Measurements from ENCODE around the gene CACNA1B.

Gene CACNA1B

DNA sequence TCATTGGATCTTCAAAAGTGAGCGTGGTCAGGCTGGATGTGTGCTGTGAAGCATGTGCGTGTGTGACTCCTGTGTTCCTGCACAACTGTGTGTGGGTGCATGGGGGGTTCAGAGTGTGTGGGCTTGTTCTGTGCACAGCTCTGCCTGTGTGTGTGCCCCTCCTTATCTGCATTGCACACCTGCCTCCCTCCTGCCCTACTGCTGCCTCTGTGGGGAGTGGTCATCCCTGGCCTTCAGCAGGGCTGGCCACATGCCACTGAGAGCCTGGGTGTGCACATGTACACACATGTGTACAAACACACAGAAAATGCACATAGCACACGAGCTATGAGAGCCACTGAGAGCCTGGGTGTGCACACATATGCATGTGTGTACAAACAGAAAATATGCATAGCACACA is 92.1 kb downstream of the CACNA1B start:
- no peak for DNase-seq

GRCh38 chr9:137970098-137970497 is 92.5 kb downstream of the CACNA1B start:
- no peak for DNase-seq

GRCh38 chr9:137970686-137971476 is 93.3 kb downstream of the CACNA1B start:
- DNase-seq = peak in 1 of 3 experiments; percentile 31

GRCh38 chr9:137971477-137972138 is 94.0 kb downstream of the CACNA1B start:
- no peak for DNase-seq

DNA sequence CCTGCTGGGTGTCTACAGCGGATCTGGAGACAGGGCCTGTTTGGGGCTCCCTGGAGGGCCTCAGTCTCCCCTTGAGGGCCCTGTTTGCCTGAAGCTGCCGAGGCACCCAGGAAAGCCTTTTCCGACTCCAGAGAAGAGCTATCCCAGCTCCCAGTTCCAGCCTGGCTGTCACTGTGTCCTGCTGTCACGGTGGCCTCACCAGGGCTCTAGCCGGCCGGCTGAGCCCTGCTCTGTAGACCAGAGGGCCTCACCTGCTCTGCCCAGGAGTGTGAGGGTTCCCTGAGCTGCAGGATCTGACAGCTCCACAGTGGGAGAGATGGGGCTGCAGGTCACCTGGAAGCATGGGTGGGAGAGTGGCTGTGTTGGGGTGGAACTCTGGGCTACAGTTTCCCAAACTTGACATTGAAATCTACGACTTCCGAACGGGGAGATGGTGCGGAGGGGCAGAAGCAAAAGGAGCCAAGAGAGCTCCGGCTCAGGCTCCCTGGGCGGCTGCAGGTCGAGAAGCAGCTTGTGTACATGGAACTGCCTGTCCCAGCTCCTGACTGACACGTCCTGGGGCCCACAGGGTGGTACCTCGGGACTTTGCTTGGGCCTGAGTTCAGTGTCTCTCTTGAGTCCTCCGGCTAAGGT is 94.9 kb downstream of the CACNA1B start:
- no peak for DNase-seq

DNA sequence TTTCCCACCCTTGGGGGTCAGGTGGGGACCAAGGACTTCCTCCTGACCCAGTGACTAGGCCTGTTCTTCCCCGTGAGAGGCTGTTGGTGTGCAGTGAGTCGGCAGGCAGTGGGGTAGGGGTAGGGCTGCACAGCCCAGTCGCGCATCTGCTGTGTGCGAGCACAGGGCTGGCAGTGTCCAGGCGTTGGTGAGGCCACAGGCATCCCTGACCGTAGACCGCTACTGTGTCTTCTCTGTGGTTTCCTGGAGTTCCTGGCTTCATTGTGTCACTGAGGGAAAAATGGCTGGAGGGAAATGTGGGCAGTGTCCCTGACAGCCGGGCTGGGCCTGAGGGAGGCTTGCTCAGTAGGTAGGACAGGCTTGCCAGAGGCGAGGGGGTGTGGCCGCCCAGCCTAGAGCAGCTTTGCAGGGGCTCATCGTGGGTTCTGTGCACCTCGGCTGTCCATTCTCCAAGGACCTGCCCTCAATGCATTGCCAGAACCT is 95.4 kb downstream of the CACNA1B start:
- DNase-seq = no peak

GRCh38 chr9:137973829-137974416 is 96.3 kb downstream of the CACNA1B start:
- no peak for DNase-seq

DNA sequence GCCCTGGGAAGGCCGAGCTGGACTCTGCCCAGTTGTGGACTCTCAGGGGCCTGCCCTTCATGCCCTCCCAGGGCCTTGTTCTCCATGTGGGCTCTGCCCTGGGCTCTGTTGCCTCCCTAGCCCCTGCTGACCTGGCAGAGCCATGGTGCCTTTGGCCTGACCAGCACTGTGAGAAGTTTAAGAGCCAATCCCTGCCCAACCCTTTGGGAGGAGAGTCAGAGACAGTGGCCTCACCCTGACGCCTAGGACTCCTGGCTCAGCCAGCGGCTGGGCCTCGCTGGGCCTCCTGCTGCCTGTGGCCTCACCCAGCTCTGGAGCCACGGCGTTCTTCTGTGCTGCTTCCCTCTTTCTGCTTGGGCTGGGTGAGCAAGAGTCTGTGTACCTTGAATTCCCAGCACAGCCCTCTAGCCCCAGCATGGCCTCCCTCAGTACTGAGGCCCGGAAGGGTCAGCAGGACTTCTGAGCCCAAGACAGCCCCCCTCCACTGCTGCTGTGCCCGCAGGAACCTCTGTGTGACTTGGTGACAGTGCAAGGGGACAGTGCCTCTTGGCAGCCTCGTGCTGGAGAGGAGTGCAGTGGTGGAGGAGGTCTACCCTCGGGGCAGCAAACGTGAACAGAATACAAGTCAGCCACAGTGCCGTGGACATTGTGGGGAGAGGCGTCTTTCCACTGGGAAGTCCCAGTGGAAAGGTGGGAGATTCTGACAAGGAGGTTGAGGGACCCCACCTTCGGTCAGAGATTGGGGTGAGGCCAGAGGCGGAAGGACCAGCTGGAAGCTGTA is 97.4 kb downstream of the CACNA1B start:
- DNase-seq = no peak

GRCh38 chr9:137975527-137975913 is 97.9 kb downstream of the CACNA1B start:
- no peak for DNase-seq

GRCh38 chr9:137975936-137976565 is 98.5 kb downstream of the CACNA1B start:
- DNase-seq = no peak

DNA sequence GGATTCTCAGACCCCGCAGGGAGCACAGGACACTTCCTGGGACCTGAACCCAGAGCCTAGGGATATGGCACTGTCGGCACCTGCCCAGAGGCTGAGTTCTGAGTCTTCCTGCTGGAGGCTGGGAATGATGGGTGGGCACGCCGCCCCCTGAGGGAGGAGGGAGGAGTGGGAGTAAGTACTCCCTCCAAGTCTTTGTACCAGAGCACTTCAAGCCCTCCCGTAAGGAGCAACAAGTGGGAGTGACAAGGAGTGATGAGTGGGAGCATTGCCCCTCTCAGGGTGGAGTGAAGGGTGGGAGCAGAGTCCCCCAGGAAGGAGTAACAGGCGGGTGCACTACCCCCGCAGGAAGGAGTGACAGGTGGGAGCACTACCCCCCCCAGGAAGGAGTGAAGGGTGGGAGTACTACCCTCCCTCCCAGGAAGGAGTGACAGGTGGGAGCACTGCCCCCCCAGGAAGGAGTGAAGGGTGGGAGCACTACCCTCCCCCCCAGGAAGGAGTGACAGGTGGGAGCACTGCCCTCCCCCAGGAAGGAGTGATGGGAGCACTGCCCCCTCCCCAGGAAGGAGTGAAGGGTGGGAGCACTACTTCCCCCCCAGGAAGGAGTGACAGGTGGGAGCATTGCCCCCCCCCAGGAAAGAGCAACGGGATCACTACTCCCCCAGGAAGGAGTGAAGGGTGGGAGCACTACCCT is 100.1 kb downstream of the CACNA1B start:
- no peak for DNase-seq

GRCh38 chr9:137978262-137978714 is 100.7 kb downstream of the CACNA1B start:
- no peak for DNase-seq

GRCh38 chr9:137982200-137982599 is 104.6 kb downstream of the CACNA1B start:
- peak in 1 of 3 experiments; percentile 20 for DNase-seq

DNA sequence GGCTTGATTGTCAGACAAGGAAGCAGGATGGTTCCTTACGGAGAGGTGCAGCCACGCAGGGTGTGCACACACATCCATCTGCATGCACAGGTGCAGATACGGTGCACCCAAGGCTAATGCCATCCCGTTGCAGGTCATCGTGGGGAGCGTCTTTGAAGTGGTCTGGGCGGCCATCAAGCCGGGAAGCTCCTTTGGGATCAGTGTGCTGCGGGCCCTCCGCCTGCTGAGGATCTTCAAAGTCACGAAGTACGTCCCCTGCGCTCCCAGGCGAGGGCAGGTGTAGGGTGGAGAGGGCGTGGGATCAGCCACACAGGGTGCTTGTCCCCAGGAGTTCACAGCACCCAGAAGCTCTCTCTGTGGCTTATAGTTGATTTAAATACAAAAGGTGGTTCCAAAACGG is 106.4 kb downstream of the CACNA1B start:
- no peak for DNase-seq

- no peak for DNase-seq
Measured at GRCh38 chr9:137984520-137985257, 107.1 kb downstream of the CACNA1B start.

DNA sequence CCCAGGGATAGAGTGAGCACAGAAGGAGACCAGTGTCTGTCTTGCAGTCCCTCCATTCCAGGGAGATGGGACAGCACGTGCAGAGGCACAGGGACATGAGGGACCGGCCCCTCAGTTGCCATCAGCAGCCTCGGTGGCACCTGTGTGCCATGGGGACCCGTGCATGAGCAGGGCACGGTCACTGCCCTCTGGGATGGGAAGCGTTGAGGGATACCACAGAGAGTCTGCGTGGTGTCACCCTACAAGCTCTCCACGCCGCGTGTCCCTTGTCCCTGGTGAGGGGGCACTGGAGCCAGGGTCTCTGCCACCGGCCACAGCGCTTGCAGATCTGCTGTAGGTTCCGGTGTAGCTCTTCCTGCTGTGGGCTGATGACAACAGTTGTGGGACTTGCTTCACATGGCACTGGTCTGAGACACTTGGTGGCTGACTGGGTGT is 108.1 kb downstream of the CACNA1B start:
- DNase-seq = no peak

- no peak for DNase-seq
Measured at GRCh38 chr9:137986268-137987099, 108.9 kb downstream of the CACNA1B start.

DNA sequence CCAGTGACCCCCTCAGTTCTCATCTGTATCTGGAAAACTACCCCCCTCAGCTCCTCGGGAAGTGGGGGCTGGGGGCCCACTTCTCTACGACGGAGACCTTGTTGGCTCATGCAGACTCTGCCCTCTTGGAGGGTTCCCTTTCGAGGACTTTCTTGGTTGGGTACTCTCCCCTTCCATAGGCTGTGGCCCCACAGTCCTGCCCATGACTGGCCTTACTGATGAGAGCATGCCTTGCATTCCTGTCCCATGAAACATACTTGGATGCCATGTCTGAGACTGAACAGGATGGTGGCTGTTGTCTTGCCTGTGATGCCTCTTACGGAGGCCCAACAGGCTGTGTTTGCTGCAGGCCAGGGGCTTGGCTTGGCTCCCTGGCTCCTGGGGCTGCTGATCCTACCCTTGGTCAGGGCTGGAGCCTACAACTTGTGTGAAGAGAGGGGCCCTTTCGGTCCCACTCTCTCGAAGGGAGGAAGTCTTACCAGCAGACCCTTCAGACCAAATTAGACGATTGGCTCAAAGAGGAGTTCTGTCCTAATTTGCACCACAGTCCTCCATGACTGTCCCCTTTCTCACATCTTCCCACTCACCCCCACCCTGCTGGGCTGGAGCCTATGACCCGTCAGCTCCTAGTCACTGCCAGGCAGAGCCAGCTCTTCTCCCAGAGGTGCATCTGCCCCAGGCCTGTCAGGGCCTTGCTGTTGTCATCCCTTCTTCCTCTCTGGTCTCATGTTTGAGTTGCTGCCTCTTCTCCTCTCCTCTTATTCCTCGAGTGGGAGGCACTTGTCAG is 109.9 kb downstream of the CACNA1B start:
- no peak for DNase-seq

GRCh38 chr9:137988051-137988450 is 110.5 kb downstream of the CACNA1B start:
- DNase-seq = no peak

All from NCI-H1417 (cell line).